PC-3 (cell line): ENCODE measurements around the gene GNAT3. TPM values are rescaled to one million over a fixed set of nuclear protein-coding genes. Genes with fewer than 3 reads are reported as not detected.

ENCODE experiments used
- ATAC-seq: fragments of 200-7000 bp; cut with Tn5 transposase; 2 replicates; pipeline ENCODE4 v1.9.1; 2020; ENCODE audit warnings: mild to moderate bottlenecking, moderate library complexity
- BruUV-seq: library from RNA; stranded (reverse); fragments of 400-500 nt; replicated peaks from 2 replicates; lab custom pipeline; 2021; lab: Mats Ljungman, UMichigan
- CTCF ChIA-PET: fragments of 300-600 bp; sonication (Branson Sonifier 250); formaldehyde crosslinking; loops from one replicate; lab custom pipeline; 2022; ENCODE audit warnings: antibody characterized with exemption; lab: Charles Lee
- POLR2A ChIA-PET: fragments of 300-600 bp; sonication (Branson Sonifier 250); formaldehyde crosslinking; loops from one replicate; lab custom pipeline; 2022; ENCODE audit warnings: antibody characterized with exemption; ENCODE audit not compliant: unreplicated experiment; lab: Charles Lee
- DNase-seq: peaks from one replicate; pipeline ENCODE4 v3.0.0-alpha.2; 2015
- H2AFZ ChIP-seq: fragments of 300-600 bp; sonication (generic); 2 replicates; pipeline ENCODE4 v1.6.0; 2016; ENCODE audit warnings: antibody characterized with exemption, low read length
- H3F3A ChIP-seq: fragments of 300-600 bp; sonication (generic); one replicate; pipeline ENCODE4 v1.6.0; 2017; ENCODE audit warnings: antibody characterized with exemption, low read length, control low read depth, mild to moderate bottlenecking; ENCODE audit not compliant: unreplicated experiment
- H3K27ac ChIP-seq: fragments of 300-600 bp; sonication (generic); 2 replicates; pipeline ENCODE4 v1.5.1; 2016; ENCODE audit warnings: mild to moderate bottlenecking, low read length
- H3K27me3 ChIP-seq: fragments of 300-600 bp; sonication (generic); 2 replicates; pipeline ENCODE4 v1.6.1; 2016; ENCODE audit warnings: low read length, mixed read lengths
- H3K36me3 ChIP-seq: fragments of 300-600 bp; sonication (generic); 2 replicates; pipeline ENCODE4 v1.6.1; 2016; ENCODE audit warnings: low read depth, mixed run types, low read length, mixed read lengths
- H3K4me1 ChIP-seq: fragments of 300-600 bp; sonication (generic); 2 replicates; pipeline ENCODE4 v1.5.1; 2016; ENCODE audit warnings: low read length; ENCODE audit not compliant: insufficient read depth
- H3K4me2 ChIP-seq: fragments of 300-600 bp; sonication (generic); 2 replicates; pipeline ENCODE4 v1.6.0; 2016; ENCODE audit warnings: low read length
- H3K4me3 ChIP-seq: fragments of 300-600 bp; sonication (generic); 2 replicates; pipeline ENCODE4 v1.5.1; 2016; ENCODE audit warnings: mild to moderate bottlenecking, low read length, mixed read lengths
- H3K79me2 ChIP-seq: fragments of 300-600 bp; sonication (generic); 2 replicates; pipeline ENCODE4 v1.6.1; 2017; ENCODE audit warnings: low read length, mixed read lengths
- H3K9ac ChIP-seq: fragments of 300-600 bp; sonication (generic); 2 replicates; pipeline ENCODE4 v1.6.0; 2016; ENCODE audit warnings: mild to moderate bottlenecking, low read length
- H3K9me2 ChIP-seq: fragments of 300-600 bp; sonication (generic); replicated peaks from 2 replicates; pipeline ENCODE4 v1.6.1; 2016; ENCODE audit warnings: mixed run types, low read length, mixed read lengths
- H3K9me3 ChIP-seq: fragments of 300-600 bp; sonication (generic); 2 replicates; pipeline ENCODE4 v1.6.1; 2016; ENCODE audit warnings: low read length, mixed read lengths
- H4K20me1 ChIP-seq: fragments of 300-600 bp; sonication (generic); 2 replicates; pipeline ENCODE4 v1.6.1; 2016; ENCODE audit warnings: low read length, mixed read lengths
- CTCF ChIP-seq: fragments of 300-600 bp; sonication (generic); conservative IDR thresholded peaks from 2 replicates; pipeline ENCODE4 v1.5.1; 2017; ENCODE audit warnings: antibody characterized with exemption, low read depth, mild to moderate bottlenecking, low read length
- EZH2 ChIP-seq: fragments of 300-600 bp; sonication (generic); IDR thresholded peaks from one replicate; pipeline ENCODE4 v1.6.1; 2017; ENCODE audit warnings: antibody characterized with exemption, mild to moderate bottlenecking, low read length; ENCODE audit not compliant: unreplicated experiment
- EZH2phosphoT487 ChIP-seq: fragments of 300-600 bp; sonication (generic); IDR thresholded peaks from 2 replicates; pipeline ENCODE4 v1.6.1; 2018; ENCODE audit warnings: mild to moderate bottlenecking, antibody characterized with exemption, low read length, borderline replicate concordance
- intact Hi-C: fragments of 100-400 bp; cut with micrococcal nuclease; formaldehyde crosslinking; loops from 2 replicates; pipeline ENCODE4 v1.9.0; 2023
- total RNA-seq: library from RNA; depleted of rRNA; stranded (reverse); fragments of >200 nt; gene quantifications from 2 replicates; pipeline ENCODE4 v1.2.3, GENCODE V29; 2014

Gene GNAT3
- total RNA-seq, 1 experiment from 2014 or later, result not detected

- ATAC-seq, result no peak
- H3K27me3 ChIP-seq, result no peaks in the 10 kb centered on the region
- no peak overlapping the region for H3K27ac ChIP-seq
- H3K36me3 ChIP-seq, result no peaks in the 10 kb centered on the region
- peaks cover 37% of the 10 kb centered on the region for H3K4me1 ChIP-seq
- no peaks in the 10 kb centered on the region for H3K9me2 ChIP-seq
- H3K4me2 ChIP-seq, result no peak overlapping the region
- DNase-seq, result no peak
- no peaks in the 10 kb centered on the region for H4K20me1 ChIP-seq
- no peaks in the 10 kb centered on the region for H3K79me2 ChIP-seq
- no peaks in the 10 kb centered on the region for H3K9me3 ChIP-seq
- H3F3A ChIP-seq, result no peaks in the 10 kb centered on the region
- TF ChIP-seq CTCF (no peak), EZH2phosphoT487 (no peak), EZH2 (no peak)
- H3K4me3 ChIP-seq, result no peak overlapping the region
- ChIA-PET POLR2A (no interaction called here), CTCF (no interaction called here)
- no TSS peak for BruUV-seq
- H2AFZ ChIP-seq, result no peak overlapping the region
- intact Hi-C loops, result no loop called here
- no peak overlapping the region for H3K9ac ChIP-seq
Measured at GRCh38 chr7:80482950-80483349, 28.9 kb downstream of the GNAT3 start.

- H3K4me2 ChIP-seq, result peak overlapping the region; percentile 41; the same call in 1 of the 2 replicates
- no TSS peak for BruUV-seq
- H3K9ac ChIP-seq, result no peak overlapping the region
- intact Hi-C loops, result no loop called here
- ChIA-PET CTCF (no interaction called here), POLR2A (no interaction called here)
- no peaks in the 10 kb centered on the region for H3K79me2 ChIP-seq
- DNase-seq (peak; percentile 82), ATAC-seq (peak; percentile 85)
- H3K9me2 ChIP-seq, result no peaks in the 10 kb centered on the region
- no peaks in the 10 kb centered on the region for H3K36me3 ChIP-seq
- H3K4me1 ChIP-seq, result peaks cover 37% of the 10 kb centered on the region
- H3K27ac ChIP-seq, result peak overlapping the region; percentile 33
- TF ChIP-seq EZH2phosphoT487, result no peak
- TF ChIP-seq EZH2, result no peak
- no peak for TF ChIP-seq CTCF
- H2AFZ ChIP-seq, result no peak overlapping the region
- H3K27me3 ChIP-seq, result no peaks in the 10 kb centered on the region
- no peaks in the 10 kb centered on the region for H4K20me1 ChIP-seq
- no peaks in the 10 kb centered on the region for H3F3A ChIP-seq
- no peak overlapping the region for H3K4me3 ChIP-seq
- no peaks in the 10 kb centered on the region for H3K9me3 ChIP-seq
Measured at GRCh38 chr7:80481196-80481884, 30.5 kb downstream of the GNAT3 start.

- intact Hi-C loops, result no loop called here
- Histone ChIP-seq H3K4me1 (peaks cover 37% of the 10 kb centered on the region), H3K4me2 (peak overlapping the region; percentile 41; the same call in 1 of the 2 replicates), H4K20me1 (no peaks in the 10 kb centered on the region), H3K27me3 (no peaks in the 10 kb centered on the region), H3K9ac (no peak overlapping the region), H3K79me2 (no peaks in the 10 kb centered on the region), H3K4me3 (no peak overlapping the region), H2AFZ (no peak overlapping the region), H3K9me2 (no peaks in the 10 kb centered on the region), H3K9me3 (no peaks in the 10 kb centered on the region), H3F3A (no peaks in the 10 kb centered on the region), H3K36me3 (no peaks in the 10 kb centered on the region), H3K27ac (no peak overlapping the region)
- no peak for DNase-seq
- TF ChIP-seq CTCF (no peak), EZH2phosphoT487 (no peak), EZH2 (no peak)
- no peak for ATAC-seq
- ChIA-PET CTCF (no interaction called here), POLR2A (no interaction called here)
- no TSS peak for BruUV-seq
Measured at GRCh38 chr7:80480566-80480965, 31.3 kb downstream of the GNAT3 start.
